Effector memory CD8-positive, alpha-beta T cell (primary cell): Measurements from ENCODE around the gene FAM184A.

Experiments used
- ATAC-seq: fragments of 150-1000 bp; cut with Tn5 transposase; replicated peaks from 2 replicates; pipeline ENCODE4 v1.10.0; 2021; ENCODE audit warnings: mild to moderate bottlenecking, moderate library complexity
- DNase-seq, 3 experiments: peaks; one replicate each; pipeline ENCODE4 v3.0.0; 2021
- H3K27ac Mint-ChIP-seq, 2 donors: one replicate each; pipeline ENCODE4 v1.8.0; 2022; ENCODE audit warnings: mild to moderate bottlenecking in 2 of 2, mixed read lengths in 2 of 2, moderate library complexity in 2 of 2
- H3K27me3 Mint-ChIP-seq, 2 donors: one replicate each; pipeline ENCODE4 v1.8.0; 2022; ENCODE audit warnings: mixed read lengths in 2 of 2
- H3K36me3 Mint-ChIP-seq: one replicate; pipeline ENCODE4 v1.8.0; 2022; ENCODE audit warnings: mild to moderate bottlenecking, moderate library complexity, mixed read lengths; ENCODE audit not compliant: insufficient read depth
- H3K4me1 Mint-ChIP-seq, 2 donors: one replicate each; pipeline ENCODE4 v1.8.0; 2022; ENCODE audit warnings: low read depth in 2 of 2, mixed read lengths in 2 of 2
- H3K4me3 Mint-ChIP-seq, 2 donors: one replicate each; pipeline ENCODE4 v1.8.0; 2022; ENCODE audit warnings: mild to moderate bottlenecking in 2 of 2, mixed read lengths in 2 of 2, moderate library complexity in 2 of 2
- H3K9me3 Mint-ChIP-seq, 2 donors: one replicate each; pipeline ENCODE4 v1.8.0; 2022; ENCODE audit warnings: mixed read lengths in 2 of 2

FAM184A gene

GRCh38 chr6:118935331-118935668 is 143.2 kb downstream of the FAM184A start:
- H3K36me3 Mint-ChIP-seq, result peaks cover 25% of the 10 kb centered on the region
- H3K27me3 Mint-ChIP-seq, result no peaks in the 10 kb centered on the region
- no peak for ATAC-seq
- peak overlapping the region; percentile 88 to 94 for H3K27ac Mint-ChIP-seq
- peaks cover 13 to 17% of the 10 kb centered on the region in 2 donors for H3K4me1 Mint-ChIP-seq
- DNase-seq, result no peak
- no peaks in the 10 kb centered on the region for H3K9me3 Mint-ChIP-seq
- H3K4me3 Mint-ChIP-seq, result peak overlapping the region; percentile 92 to 95

GRCh38 chr6:118934461-118935330 is 143.8 kb downstream of the FAM184A start, which contains the start of gene MCM9:
TSS of gene MCM9 (minus strand) at chr6:118935159. CDS start at chr6:118931723, 3,436 bp downstream.
- peak within 1 kb of the TSS; percentile 88 to 94 for H3K27ac Mint-ChIP-seq
- peak; percentile 90 for ATAC-seq
- no peaks in the 10 kb centered on the region for H3K9me3 Mint-ChIP-seq
- peaks cover 28% of the 10 kb centered on the region for H3K36me3 Mint-ChIP-seq
- peak within 1 kb of the TSS; percentile 92 to 95 for H3K4me3 Mint-ChIP-seq
- DNase-seq, result peak; percentile 79 to 85 (median 82)
- H3K27me3 Mint-ChIP-seq, result no peaks in the 10 kb centered on the region
- peaks cover 13 to 17% of the 10 kb centered on the region in 2 donors for H3K4me1 Mint-ChIP-seq

GRCh38 chr6:118933855-118934460 is 144.5 kb downstream of the FAM184A start:
- Mint-ChIP-seq H3K27ac (peak overlapping the region; percentile 88 to 94), H3K27me3 (no peaks in the 10 kb centered on the region), H3K36me3 (peaks cover 28% of the 10 kb centered on the region), H3K9me3 (no peaks in the 10 kb centered on the region), H3K4me3 (peak overlapping the region; percentile 92 to 95), H3K4me1 (peaks cover 13 to 17% of the 10 kb centered on the region in 2 donors)
- ATAC-seq (no peak), DNase-seq (no peak)

GRCh38 chr6:118932421-118932820 is 146.0 kb downstream of the FAM184A start:
- peaks cover 13 to 17% of the 10 kb centered on the region in 2 donors for H3K4me1 Mint-ChIP-seq
- no peak for ATAC-seq
- H3K27ac Mint-ChIP-seq, result peak overlapping the region in 1 of 2 donors; percentile 32

GRCh38 chr6:118931436-118931835 is 147.0 kb downstream of the FAM184A start:
- no peaks in the 10 kb centered on the region for H3K27me3 Mint-ChIP-seq
- H3K27ac Mint-ChIP-seq, result no peak overlapping the region
- DNase-seq (no peak), ATAC-seq (no peak)
- no peaks in the 10 kb centered on the region for H3K9me3 Mint-ChIP-seq
- H3K36me3 Mint-ChIP-seq, result peaks cover 37% of the 10 kb centered on the region
- no peak overlapping the region for H3K4me3 Mint-ChIP-seq
- peaks cover 13 to 17% of the 10 kb centered on the region in 2 donors for H3K4me1 Mint-ChIP-seq

More at GRCh38 chr6:118932421-118932820, 146.0 kb downstream of the FAM184A start:
- no peaks in the 10 kb centered on the region for H3K9me3 Mint-ChIP-seq
- peaks cover 32% of the 10 kb centered on the region for H3K36me3 Mint-ChIP-seq
- no peak overlapping the region for H3K4me3 Mint-ChIP-seq
- H3K27me3 Mint-ChIP-seq, result no peaks in the 10 kb centered on the region
- no peak for DNase-seq

GRCh38 chr6:118930680-118931079 is 147.8 kb downstream of the FAM184A start:
- Mint-ChIP-seq H3K4me1 (peaks cover 10 to 17% of the 10 kb centered on the region in 2 donors), H3K9me3 (no peaks in the 10 kb centered on the region), H3K27me3 (no peaks in the 10 kb centered on the region), H3K27ac (no peak overlapping the region), H3K4me3 (no peak overlapping the region), H3K36me3 (peaks cover 40% of the 10 kb centered on the region)
- ATAC-seq, result no peak
- DNase-seq, result no peak

- peaks cover 0 to 3% of the 10 kb centered on the region in 2 donors for H3K4me1 Mint-ChIP-seq
- ATAC-seq (no peak), DNase-seq (no peak)
- no peak overlapping the region for H3K4me3 Mint-ChIP-seq
- no peaks in the 10 kb centered on the region for H3K27me3 Mint-ChIP-seq
- H3K36me3 Mint-ChIP-seq, result peaks cover 51% of the 10 kb centered on the region
- H3K9me3 Mint-ChIP-seq, result no peaks in the 10 kb centered on the region
- H3K27ac Mint-ChIP-seq, result no peak overlapping the region
Measured at GRCh38 chr6:118923035-118923434, 155.4 kb downstream of the FAM184A start.

GRCh38 chr6:118921084-118921483 is 157.4 kb downstream of the FAM184A start:
- ATAC-seq (no peak), DNase-seq (no peak)
- no peaks in the 10 kb centered on the region for H3K27me3 Mint-ChIP-seq
- no peak overlapping the region for H3K4me3 Mint-ChIP-seq
- H3K36me3 Mint-ChIP-seq, result peaks cover 46% of the 10 kb centered on the region
- no peaks in the 10 kb centered on the region for H3K9me3 Mint-ChIP-seq
- peaks cover 0 to 3% of the 10 kb centered on the region in 2 donors for H3K4me1 Mint-ChIP-seq
- H3K27ac Mint-ChIP-seq, result peak overlapping the region in 1 of 2 donors; percentile 68

- Mint-ChIP-seq H3K4me1 (no peaks in the 10 kb centered on the region), H3K36me3 (peaks cover 37% of the 10 kb centered on the region)
- no peak for ATAC-seq
Measured at GRCh38 chr6:118918329-118918725, 160.1 kb downstream of the FAM184A start.

GRCh38 chr6:118917546-118918328 is 160.7 kb downstream of the FAM184A start:
- DNase-seq (no peak), ATAC-seq (no peak)
- Mint-ChIP-seq H3K27ac (no peak overlapping the region), H3K27me3 (no peaks in the 10 kb centered on the region), H3K36me3 (peaks cover 36% of the 10 kb centered on the region), H3K9me3 (no peaks in the 10 kb centered on the region), H3K4me1 (no peaks in the 10 kb centered on the region), H3K4me3 (no peak overlapping the region)

More at GRCh38 chr6:118918329-118918725, 160.1 kb downstream of the FAM184A start:
- no peaks in the 10 kb centered on the region for H3K9me3 Mint-ChIP-seq
- no peaks in the 10 kb centered on the region for H3K27me3 Mint-ChIP-seq
- H3K4me3 Mint-ChIP-seq, result no peak overlapping the region
- H3K27ac Mint-ChIP-seq, result no peak overlapping the region
- no peak for DNase-seq

- H3K4me1 Mint-ChIP-seq, result no peaks in the 10 kb centered on the region
- no peak overlapping the region for H3K4me3 Mint-ChIP-seq
- peaks cover 50% of the 10 kb centered on the region for H3K36me3 Mint-ChIP-seq
- H3K9me3 Mint-ChIP-seq, result no peaks in the 10 kb centered on the region
- peak overlapping the region; percentile 34 to 65 for H3K27ac Mint-ChIP-seq
- no peak for DNase-seq
- no peaks in the 10 kb centered on the region for H3K27me3 Mint-ChIP-seq
- no peak for ATAC-seq
Measured at GRCh38 chr6:118914598-118914997, 163.9 kb downstream of the FAM184A start.

- Mint-ChIP-seq H3K27ac (peak overlapping the region; percentile 14 to 53), H3K4me1 (peaks cover 0 to under 1% of the 10 kb centered on the region in 2 donors), H3K9me3 (no peaks in the 10 kb centered on the region), H3K4me3 (no peak overlapping the region), H3K27me3 (no peaks in the 10 kb centered on the region), H3K36me3 (peaks cover 54% of the 10 kb centered on the region)
- DNase-seq (no peak), ATAC-seq (no peak)
Measured at GRCh38 chr6:118913161-118913560, 165.3 kb downstream of the FAM184A start.

- no peak for DNase-seq
- Mint-ChIP-seq H3K36me3 (peaks cover 57% of the 10 kb centered on the region), H3K27ac (peak overlapping the region; percentile 14 to 53), H3K4me1 (peaks cover 0 to 4% of the 10 kb centered on the region in 2 donors), H3K27me3 (no peaks in the 10 kb centered on the region), H3K4me3 (no peak overlapping the region), H3K9me3 (no peaks in the 10 kb centered on the region)
- no peak for ATAC-seq
Measured at GRCh38 chr6:118912646-118913045, 165.8 kb downstream of the FAM184A start.
